Fibroblast of mammary gland (primary cell): ENCODE results near the gene PTPA.
"Not testable (repeated sequence)": the region's sequence is repeated elsewhere in the genome, so short reads cannot be mapped to it uniquely, and the experiment has no call there.

Experiments
- DNase-seq: peaks from one replicate; pipeline ENCODE4 v3.0.0-alpha.2; 2010; ENCODE audit warnings: low read depth
- H3K4me3 ChIP-seq: 2 replicates; pipeline ENCODE4 v1.5.1; 2011; ENCODE audit warnings: low read depth, mild to moderate bottlenecking, low read length, moderate library complexity; ENCODE audit not compliant: control insufficient read depth
- CTCF ChIP-seq: conservative IDR thresholded peaks from 2 replicates; pipeline ENCODE4 v1.5.1; 2011; ENCODE audit warnings: low read depth, low read length, inconsistent platforms; ENCODE audit not compliant: control insufficient read depth, insufficient read depth

Gene PTPA

GRCh38 chr9:129154866-129155477 lies 43.8 kb downstream of the PTPA start:
- DNase-seq: no peak
- no peak overlapping the region for H3K4me3 ChIP-seq
- no peak for TF ChIP-seq CTCF

GRCh38 chr9:129156163-129156562 lies 44.9 kb downstream of the PTPA start:
- no peak for DNase-seq
- TF ChIP-seq CTCF: no peak
- H3K4me3 ChIP-seq: no peak overlapping the region

- no peak for TF ChIP-seq CTCF
- H3K4me3 ChIP-seq: no peak overlapping the region
- peak; percentile 73 for DNase-seq
Observed at GRCh38 chr9:129160712-129161533, 49.7 kb downstream of the PTPA start.

GRCh38 chr9:129161534-129161837 lies 50.3 kb downstream of the PTPA start:
- no peak for DNase-seq
- no peak overlapping the region for H3K4me3 ChIP-seq
- no peak for TF ChIP-seq CTCF

GRCh38 chr9:129162497-129163197 lies 51.4 kb downstream of the PTPA start:
- H3K4me3 ChIP-seq: no peak overlapping the region
- DNase-seq: no peak
- TF ChIP-seq CTCF: no peak

GRCh38 chr9:129163198-129163670 lies 52.0 kb downstream of the PTPA start:
- peak; percentile 29 for DNase-seq
- not testable (repeated sequence) for H3K4me3 ChIP-seq

GRCh38 chr9:129163753-129164152 lies 52.5 kb downstream of the PTPA start:
- TF ChIP-seq CTCF: no peak
- DNase-seq: no peak

More at GRCh38 chr9:129163753-129164152, 52.5 kb downstream of the PTPA start:
- H3K4me3 ChIP-seq: no peak overlapping the region
